ENCODE data around the gene EXOSC10.

GRCh38 chr1:11026052-11026451 lies 73.6 kb downstream of the EXOSC10 start:
- TF ChIP-seq EZH2 (IDR thresholded peaks at IDR 0.05; ENCODE audit: low read depth, unreplicated experiment) (no peak), CTCF (conservative IDR thresholded peaks at IDR 0.05; ENCODE audit: low read depth in 2 of 2) (no peak)
